ENCODE measurements around the gene ZNF397.
"Not testable (repeated sequence)": the region's sequence is repeated elsewhere in the genome, so short reads cannot be mapped to it uniquely, and the experiment has no call there.

The ZNF397 gene

GRCh38 chr18:35240664-35241447, at the start of gene ZNF397:
ZNF397 (plus strand) TSS chr18:35241034; CDS start chr18:35242471, 1,437 bp downstream.
- peak; percentile 96 for DNase-seq

GRCh38 chr18:35191698-35192025, 49.2 kb upstream of the ZNF397 start:
- no peak for DNase-seq

- no peak for DNase-seq
Measured at GRCh38 chr18:35192415-35192814, 48.4 kb upstream of the ZNF397 start.

GRCh38 chr18:35193316-35193715, 47.5 kb upstream of the ZNF397 start:
- no peak for DNase-seq

- DNase-seq, result no peak
Measured at GRCh38 chr18:35197296-35197695, 43.5 kb upstream of the ZNF397 start.

- DNase-seq, result no peak
Measured at GRCh38 chr18:35201256-35201931, 39.4 kb upstream of the ZNF397 start.

- DNase-seq, result peak; percentile 70
Measured at GRCh38 chr18:35203067-35203466, 37.8 kb upstream of the ZNF397 start.

GRCh38 chr18:35205199-35205712, 35.6 kb upstream of the ZNF397 start:
- DNase-seq, result no peak

GRCh38 chr18:35205746-35206458, 34.9 kb upstream of the ZNF397 start:
- not testable (repeated sequence) for DNase-seq

GRCh38 chr18:35215026-35215425, 25.8 kb upstream of the ZNF397 start:
- no peak for DNase-seq

- not testable (repeated sequence) for DNase-seq
Measured at GRCh38 chr18:35216611-35217010, 24.2 kb upstream of the ZNF397 start.

GRCh38 chr18:35219331-35219730, 21.5 kb upstream of the ZNF397 start:
- DNase-seq, result not testable (repeated sequence)

GRCh38 chr18:35220424-35220823, 20.4 kb upstream of the ZNF397 start:
- no peak for DNase-seq

GRCh38 chr18:35223797-35224196, 17.0 kb upstream of the ZNF397 start:
- no peak for DNase-seq

GRCh38 chr18:35227254-35227653, 13.6 kb upstream of the ZNF397 start:
- no peak for DNase-seq

GRCh38 chr18:35231052-35231451, 9.8 kb upstream of the ZNF397 start:
- peak; percentile 64 for DNase-seq

GRCh38 chr18:35236571-35237363, 4.1 kb upstream of the ZNF397 start:
- DNase-seq, result no peak

GRCh38 chr18:35239314-35239713, 1.5 kb upstream of the ZNF397 start:
- DNase-seq, result no peak

GRCh38 chr18:35241448-35241804, 592 bp downstream of the ZNF397 start:
- DNase-seq, result no peak

- DNase-seq, result no peak
Measured at GRCh38 chr18:35242426-35242825, 1.6 kb downstream of the ZNF397 start.

GRCh38 chr18:35244671-35245070, 3.8 kb downstream of the ZNF397 start:
- DNase-seq, result no peak

GRCh38 chr18:35245719-35246317, 5.0 kb downstream of the ZNF397 start:
- no peak for DNase-seq
